HepG2 (cell line): ENCODE measurements around the gene PDP2. TPM values are rescaled to one million over a fixed set of nuclear protein-coding genes. Genes with fewer than 3 reads are reported as not detected.

ENCODE experiments used
- CHD4 ChIP-seq: fragments of 200-600 bp; sonication (generic); IDR thresholded peaks from 2 replicates; pipeline ENCODE4 v1.7.0; 2017; ENCODE audit warnings: mild to moderate bottlenecking, low read length, borderline replicate concordance
- HNRNPL ChIP-seq: fragments of 200-400 bp; formaldehyde crosslinking; IDR thresholded peaks from 2 replicates; pipeline ENCODE4 v1.6.1; 2017; ENCODE audit warnings: mild to moderate bottlenecking, low read depth, low read length
- NPAS2 ChIP-seq: sonication (generic); formaldehyde crosslinking; IDR thresholded peaks from 2 replicates; pipeline ENCODE4 v1.8.0; 2022; ENCODE audit warnings: mild to moderate bottlenecking, missing genetic modification reagents, borderline replicate concordance
- NRL ChIP-seq: sonication (generic); formaldehyde crosslinking; IDR thresholded peaks from 2 replicates; pipeline ENCODE4 v1.5.0; 2020; ENCODE audit warnings: missing genetic modification reagents, mild to moderate bottlenecking, moderate library complexity, borderline replicate concordance
- PPARG ChIP-seq: conservative IDR thresholded peaks from 2 replicates; pipeline ENCODE4 v1.6.1; 2016; ENCODE audit warnings: missing biosample characterization, missing genetic modification reagents
- SAP130 ChIP-seq: IDR thresholded peaks from 2 replicates; pipeline ENCODE4 v1.6.1; 2016; ENCODE audit warnings: low read depth
- ZNF407 ChIP-seq: sonication (generic); formaldehyde crosslinking; IDR thresholded peaks from one replicate; pipeline ENCODE4 v1.5.1; 2020; ENCODE audit warnings: mild to moderate bottlenecking, missing genetic modification reagents; ENCODE audit errors: not compliant biosample characterization
- ZNF687 ChIP-seq: sonication (generic); formaldehyde crosslinking; IDR thresholded peaks from 2 replicates; pipeline ENCODE4 v1.5.1; 2020; ENCODE audit warnings: mild to moderate bottlenecking, missing genetic modification reagents, moderate library complexity
- polyA plus RNA-seq, 8 experiments: library from polyadenylated mRNA; depleted of rRNA in 3 of 8; stranded (reverse) in 7 of 8; unstranded in 1 of 8; fragments of >200 nt; fragmentation: Illumina TruSeq in 4 of 8; extraction: Trizol in 4 of 8; gene quantifications; 2 replicates each; pipeline versions ENCODE4 v1.2.1 to v1.2.3, GENCODE V29; 2011 to 2016; ENCODE audit warnings: low read depth in 4 of 8, missing spikeins in 1 of 8, mixed read lengths in 1 of 8; ENCODE audit not compliant: insufficient read depth in 1 of 8
- total RNA-seq, 5 experiments: library from RNA; depleted of rRNA; stranded (reverse); fragments of >200 nt; fragmentation: Illumina TruSeq; extraction: Trizol; gene quantifications; 2 replicates each; pipeline ENCODE4 v1.2.3, GENCODE V29; 2016; ENCODE audit warnings: low read depth in 1 of 5

Gene PDP2
- total and polyA plus RNA-seq, 2 of the 13 experiments (the other 11 are each of a cell fraction or from before 2014, with no cell fraction given), result 12.8 to 15.8 TPM

DNA sequence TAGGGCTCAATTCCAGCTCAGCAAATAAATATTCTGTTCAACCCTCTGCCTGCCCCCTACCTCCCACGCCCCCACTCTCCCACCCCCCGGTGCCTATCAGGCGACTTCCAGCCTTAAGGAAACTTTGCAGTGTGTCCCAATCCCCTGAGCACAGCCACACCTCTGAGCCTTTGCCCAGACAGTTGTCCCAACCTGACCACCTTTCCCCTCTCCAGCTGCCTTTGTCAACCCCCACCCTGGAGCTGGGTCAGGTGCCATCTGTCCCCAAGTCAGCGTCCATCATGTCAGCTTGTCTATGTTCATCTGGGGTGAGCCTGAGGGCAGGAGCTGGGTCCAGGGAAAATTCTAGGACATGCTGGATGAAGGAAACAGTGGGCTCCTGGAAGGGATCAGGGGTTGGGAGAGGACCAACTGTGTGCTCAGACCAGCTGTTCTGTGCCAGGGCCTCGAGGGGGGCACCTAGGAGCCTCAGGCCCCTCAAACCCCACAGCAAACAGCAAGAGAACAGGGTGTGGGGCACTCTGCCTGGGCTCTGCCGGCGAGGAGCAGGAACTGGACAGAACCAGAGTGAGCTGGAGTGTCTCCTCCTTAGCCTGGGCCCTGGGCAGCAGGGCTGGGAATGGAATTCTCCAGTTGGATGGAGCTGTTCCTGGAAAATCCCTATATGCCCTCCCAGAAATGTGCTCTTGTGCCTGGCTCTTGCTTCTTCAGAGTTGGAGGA lies 20.6 kb downstream of the PDP2 start (continued):
- peak; percentile 33; the same call in 1 of the 2 replicates for TF ChIP-seq ZNF687 (CRISPR knock-in tag)
- TF ChIP-seq CHD4, result no peak
- 0 out of 2 replicates have a peak, but pooled peaks have one; percentile 16 for TF ChIP-seq SAP130 (CRISPR knock-in tag)
- no peak for TF ChIP-seq PPARG (CRISPR knock-in tag)
- 0 out of 2 replicates have a peak, but pooled peaks have one; percentile 41 for TF ChIP-seq HNRNPL
- TF ChIP-seq NRL (CRISPR knock-in tag), result 0 out of 2 replicates have a peak, but pooled peaks have one; percentile 0
- peak; percentile 61 for TF ChIP-seq ZNF407 (CRISPR knock-in tag)
- no peak for TF ChIP-seq NPAS2 (CRISPR knock-in tag)
- TF ChIP-seq, all 625 proteins: peak for 8
